ENCODE measurements around the gene MED15.

MED15 gene

DNA sequence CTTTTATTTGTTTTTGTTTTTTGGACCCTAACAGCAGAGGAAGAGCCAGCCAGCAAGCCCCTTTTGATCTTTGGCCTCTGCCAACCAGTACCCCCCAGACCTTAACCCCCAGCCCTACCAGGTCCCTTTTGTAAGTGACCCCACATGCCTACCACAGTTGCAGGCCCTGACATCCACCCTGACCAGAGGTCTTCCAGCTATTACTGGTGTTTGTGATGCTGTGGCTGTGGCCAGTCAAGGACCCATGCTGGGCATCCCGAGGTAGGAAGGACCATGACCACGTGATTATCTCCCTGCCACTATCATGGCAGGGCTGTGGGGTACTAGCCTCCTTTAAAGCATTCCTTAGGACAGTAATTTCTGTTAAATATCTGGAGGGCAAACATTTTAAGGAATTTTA is 9.0 kb downstream of the MED15 start:
- Histone ChIP-seq H3K4me3 (ENCODE audit: low read depth in 1 of 2, low read length in 2 of 2) (no peak overlapping the region), H4K20me1 (ENCODE audit: insufficient read depth, low read length) (peaks cover 71% of the 10 kb centered on the region), H3K79me2 (ENCODE audit: insufficient read depth, low read length) (peaks cover 93% of the 10 kb centered on the region), H3K9ac (ENCODE audit: low read depth, low read length) (no peak overlapping the region), H3K27ac (ENCODE audit: low read length) (no peak overlapping the region), H3K36me3 (ENCODE audit: insufficient read depth, low read length) (peaks cover 53% of the 10 kb centered on the region), H3K4me1 (ENCODE audit: insufficient read depth, low read length) (0 out of 2 replicates have a peak, but pooled peaks cover 2% of the 10 kb centered on the region), H3K27me3 (ENCODE audit: insufficient read depth, low read length, poor library complexity) (no peaks in the 10 kb centered on the region), H2AFZ (ENCODE audit: low read depth, low read length) (no peak overlapping the region), H3K9me3 (ENCODE audit: insufficient read depth, low read length, severe bottlenecking) (no peaks in the 10 kb centered on the region), H3K4me2 (ENCODE audit: insufficient read depth, low read length) (no peak overlapping the region)
- TF ChIP-seq, protein P1, sequence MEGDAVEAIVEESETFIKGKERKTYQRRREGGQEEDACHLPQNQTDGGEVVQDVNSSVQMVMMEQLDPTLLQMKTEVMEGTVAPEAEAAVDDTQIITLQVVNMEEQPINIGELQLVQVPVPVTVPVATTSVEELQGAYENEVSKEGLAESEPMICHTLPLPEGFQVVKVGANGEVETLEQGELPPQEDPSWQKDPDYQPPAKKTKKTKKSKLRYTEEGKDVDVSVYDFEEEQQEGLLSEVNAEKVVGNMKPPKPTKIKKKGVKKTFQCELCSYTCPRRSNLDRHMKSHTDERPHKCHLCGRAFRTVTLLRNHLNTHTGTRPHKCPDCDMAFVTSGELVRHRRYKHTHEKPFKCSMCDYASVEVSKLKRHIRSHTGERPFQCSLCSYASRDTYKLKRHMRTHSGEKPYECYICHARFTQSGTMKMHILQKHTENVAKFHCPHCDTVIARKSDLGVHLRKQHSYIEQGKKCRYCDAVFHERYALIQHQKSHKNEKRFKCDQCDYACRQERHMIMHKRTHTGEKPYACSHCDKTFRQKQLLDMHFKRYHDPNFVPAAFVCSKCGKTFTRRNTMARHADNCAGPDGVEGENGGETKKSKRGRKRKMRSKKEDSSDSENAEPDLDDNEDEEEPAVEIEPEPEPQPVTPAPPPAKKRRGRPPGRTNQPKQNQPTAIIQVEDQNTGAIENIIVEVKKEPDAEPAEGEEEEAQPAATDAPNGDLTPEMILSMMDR (IDR thresholded peaks at IDR 0.05; ENCODE audit: borderline replicate concordance, extremely low read depth, low read length, poor library complexity, severe bottlenecking): no peak
- no peak for TF ChIP-seq EZH2 (IDR thresholded peaks at IDR 0.05; ENCODE audit: borderline replicate concordance, low read depth, low read length, severe bottlenecking)
- DNase-seq: no peak
- no peak for ATAC-seq (ENCODE audit: insufficient read depth, low read depth)

DNA sequence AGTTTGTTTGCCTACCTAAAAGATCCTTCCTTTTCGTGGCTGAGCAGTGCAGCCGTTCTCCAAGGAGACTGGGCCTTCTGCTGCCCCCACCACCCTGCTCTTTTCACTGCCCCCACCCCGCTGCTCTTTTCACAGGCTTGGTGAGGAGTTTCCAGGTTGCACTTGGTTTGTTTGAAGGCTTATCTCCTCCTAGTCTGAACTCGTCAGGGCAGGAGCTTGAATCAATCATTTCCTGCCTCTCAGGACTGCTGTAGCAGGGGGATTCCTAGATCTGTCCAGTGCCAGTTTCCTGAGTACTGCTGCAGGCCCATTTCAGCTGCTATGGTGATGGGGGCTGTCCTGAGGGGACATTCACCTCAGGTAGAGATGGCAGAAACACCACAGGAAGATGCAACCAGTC is 10.0 kb downstream of the MED15 start:
- no peaks in the 10 kb centered on the region for H3K27me3 ChIP-seq (ENCODE audit: insufficient read depth, low read length, poor library complexity)
- no peak for TF ChIP-seq EZH2 (IDR thresholded peaks at IDR 0.05; ENCODE audit: borderline replicate concordance, low read depth, low read length, severe bottlenecking)
- TF ChIP-seq, protein P1 (IDR thresholded peaks at IDR 0.05; ENCODE audit: borderline replicate concordance, extremely low read depth, low read length, poor library complexity, severe bottlenecking): no peak
- H3K79me2 ChIP-seq (ENCODE audit: insufficient read depth, low read length): peaks cover 91% of the 10 kb centered on the region
- H3K4me3 ChIP-seq (ENCODE audit: low read depth in 1 of 2, low read length in 2 of 2): no peak overlapping the region
- H3K9me3 ChIP-seq (ENCODE audit: insufficient read depth, low read length, severe bottlenecking): no peaks in the 10 kb centered on the region
- peaks cover 4% of the 10 kb centered on the region; the same call in 1 of the 2 replicates for H3K4me1 ChIP-seq (ENCODE audit: insufficient read depth, low read length)
- H3K27ac ChIP-seq (ENCODE audit: low read length): no peak overlapping the region
- ATAC-seq (ENCODE audit: insufficient read depth, low read depth): no peak
- no peak overlapping the region; the same call in 1 of the 2 replicates for H3K4me2 ChIP-seq (ENCODE audit: insufficient read depth, low read length)
- H4K20me1 ChIP-seq (ENCODE audit: insufficient read depth, low read length): peaks cover 77% of the 10 kb centered on the region
- peaks cover 60% of the 10 kb centered on the region for H3K36me3 ChIP-seq (ENCODE audit: insufficient read depth, low read length)
- DNase-seq: no peak
- H2AFZ ChIP-seq (ENCODE audit: low read depth, low read length): no peak overlapping the region
- no peak overlapping the region for H3K9ac ChIP-seq (ENCODE audit: low read depth, low read length)

DNA sequence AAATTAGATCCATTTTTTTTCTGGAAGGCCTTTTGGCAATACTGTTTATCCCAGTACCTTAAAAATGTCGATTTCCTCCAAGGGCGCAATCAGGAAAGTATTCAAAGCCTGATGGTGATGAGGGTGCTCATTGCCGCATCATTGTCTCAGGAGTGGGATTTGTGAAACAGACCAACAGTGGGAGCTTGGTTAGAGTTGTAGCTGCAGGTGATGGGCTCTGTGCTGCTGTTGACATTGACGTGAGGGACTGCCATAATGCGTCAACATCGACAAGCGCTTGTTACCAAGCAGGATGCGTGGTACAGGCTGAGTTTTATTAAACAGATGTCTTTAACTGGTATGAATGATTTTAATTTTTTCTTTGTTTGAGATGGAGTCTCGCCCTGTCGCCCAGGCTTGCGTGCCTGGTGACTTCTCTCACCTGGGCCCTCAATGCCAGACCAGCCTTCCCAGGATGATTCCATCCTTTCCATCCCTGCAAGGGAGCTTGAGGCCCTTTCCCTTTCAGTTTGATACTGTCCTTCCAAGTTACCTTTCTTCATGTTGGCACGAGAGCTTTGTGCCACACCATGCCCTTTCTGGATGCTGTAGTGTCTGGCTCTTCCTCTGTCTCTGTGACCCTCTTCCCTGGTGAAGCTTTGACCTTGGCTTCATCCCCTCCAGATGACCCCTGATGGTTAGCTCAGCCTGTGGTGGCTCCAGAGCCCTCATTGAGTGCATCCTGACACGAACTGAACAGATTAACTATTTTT is 10.6 kb downstream of the MED15 start:
- Histone ChIP-seq H3K27me3 (ENCODE audit: insufficient read depth, low read length, poor library complexity) (no peaks in the 10 kb centered on the region), H3K4me1 (ENCODE audit: insufficient read depth, low read length) (peaks cover 7% of the 10 kb centered on the region; the same call in 1 of the 2 replicates), H3K9me3 (ENCODE audit: insufficient read depth, low read length, severe bottlenecking) (no peaks in the 10 kb centered on the region), H3K4me3 (ENCODE audit: low read depth in 1 of 2, low read length in 2 of 2) (no peak overlapping the region), H3K9ac (ENCODE audit: low read depth, low read length) (no peak overlapping the region), H3K4me2 (ENCODE audit: insufficient read depth, low read length) (no peak overlapping the region), H2AFZ (ENCODE audit: low read depth, low read length) (no peak overlapping the region), H3K79me2 (ENCODE audit: insufficient read depth, low read length) (peaks cover 92% of the 10 kb centered on the region), H3K36me3 (ENCODE audit: insufficient read depth, low read length) (peaks cover 66% of the 10 kb centered on the region), H3K27ac (ENCODE audit: low read length) (no peak overlapping the region), H4K20me1 (ENCODE audit: insufficient read depth, low read length) (peaks cover 80% of the 10 kb centered on the region)
- DNase-seq (no peak), ATAC-seq (ENCODE audit: insufficient read depth, low read depth) (no peak)
- TF ChIP-seq, protein P1 (IDR thresholded peaks at IDR 0.05; ENCODE audit: borderline replicate concordance, extremely low read depth, low read length, poor library complexity, severe bottlenecking): no peak
- no peak for TF ChIP-seq EZH2 (IDR thresholded peaks at IDR 0.05; ENCODE audit: borderline replicate concordance, low read depth, low read length, severe bottlenecking)
